Endothelial cell of umbilical vein (primary cell): ENCODE measurements around the gene CASP10. TPM values are rescaled to one million over a fixed set of nuclear protein-coding genes. Genes with fewer than 3 reads are reported as not detected.

Source experiments
- BruUV-seq: library from RNA; stranded (reverse); fragments of 400-500 nt; replicated peaks from 2 replicates; lab custom pipeline; 2021; lab: Mats Ljungman, UMichigan
- CTCF ChIA-PET: fragments of 300-600, 350-600 bp; sonication (Branson Sonifier 250); formaldehyde crosslinking; loops from one replicate; lab custom pipeline; 2021; ENCODE audit warnings: antibody characterized with exemption, inconsistent platforms; lab: Charles Lee
- POLR2A ChIA-PET: fragments of 300-600, 350-600 bp; sonication (Branson Sonifier 250); formaldehyde crosslinking; loops from one replicate; lab custom pipeline; 2021; ENCODE audit warnings: antibody characterized with exemption, inconsistent platforms; lab: Charles Lee
- DNase-seq: peaks from one replicate; pipeline ENCODE4 v3.0.0-alpha.2; 2011; ENCODE audit warnings: low read depth, low spot score
- FAIRE-seq: peaks from 2 replicates; lab custom pipeline; 2011; peaks lifted over from hg19 to GRCh38; lab: Jason Lieb, UNC
- H2AFZ ChIP-seq: 2 replicates; pipeline ENCODE4 v1.6.0; 2012; ENCODE audit warnings: low read depth, low read length, control low read depth, inconsistent platforms
- H3K27ac ChIP-seq: 2 replicates; pipeline ENCODE4 v1.5.1; 2011; ENCODE audit warnings: low read depth, mild to moderate bottlenecking, control low read depth, low read length, moderate library complexity; ENCODE audit not compliant: insufficient read depth
- H3K27me3 ChIP-seq, 2 experiments: 2 replicates each; pipeline versions ENCODE4 v1.6.0 to v1.6.1; 2011; ENCODE audit warnings: low read length in 2 of 2, mixed read lengths in 1 of 2; ENCODE audit not compliant: control insufficient read depth in 2 of 2, insufficient read depth in 2 of 2
- H3K36me3 ChIP-seq, 2 experiments: 2 replicates in 1 of 2; 3 replicates in 1 of 2; pipeline ENCODE4 v1.5.1; 2011; ENCODE audit warnings: low read length in 2 of 2, mild to moderate bottlenecking in 1 of 2, moderate library complexity in 1 of 2; ENCODE audit not compliant: control insufficient read depth in 2 of 2, insufficient read depth in 2 of 2; ENCODE audit errors: extremely low read depth in 1 of 2
- H3K4me1 ChIP-seq: 3 replicates; pipeline ENCODE4 v1.5.1; 2011; ENCODE audit warnings: mild to moderate bottlenecking, low read length; ENCODE audit not compliant: control insufficient read depth, insufficient read depth; ENCODE audit errors: extremely low read depth
- H3K4me2 ChIP-seq: 2 replicates; pipeline ENCODE4 v1.6.1; 2011; ENCODE audit warnings: low read length, control low read depth, mixed read lengths; ENCODE audit not compliant: insufficient read depth
- H3K4me3 ChIP-seq, 3 experiments: fragments of 200-600 bp in 1 of 3; sonication (generic), shearing (Covaris generic) in 1 of 3; replicated peaks in 1 of 3; 2 replicates each; pipeline ENCODE4 v1.5.1; 2011 to 2016; ENCODE audit warnings: control low read depth in 3 of 3, low read length in 3 of 3, mild to moderate bottlenecking in 2 of 3, inconsistent platforms in 1 of 3, low read depth in 1 of 3, moderate library complexity in 1 of 3; ENCODE audit not compliant: insufficient read depth in 1 of 3
- H3K79me2 ChIP-seq: 2 replicates; pipeline ENCODE4 v1.6.0; 2012; ENCODE audit warnings: low read length, inconsistent platforms; ENCODE audit not compliant: control insufficient read depth, insufficient read depth
- H3K9ac ChIP-seq: replicated peaks from 2 replicates; pipeline ENCODE3; 2011; ENCODE audit warnings: low read length, control low read depth; ENCODE audit not compliant: insufficient read depth; ENCODE audit errors: extremely low read depth
- H3K9me1 ChIP-seq: replicated peaks from 3 replicates; pipeline ENCODE4 v1.6.0; 2011; ENCODE audit warnings: mild to moderate bottlenecking, low read length; ENCODE audit not compliant: control insufficient read depth, insufficient read depth; ENCODE audit errors: extremely low read depth
- H3K9me3 ChIP-seq: replicated peaks from 2 replicates; pipeline ENCODE4 v1.5.1; 2012; ENCODE audit warnings: low read length, inconsistent platforms; ENCODE audit not compliant: control insufficient read depth, insufficient read depth
- H4K20me1 ChIP-seq: replicated peaks from 2 replicates; pipeline ENCODE3; 2011; ENCODE audit warnings: mild to moderate bottlenecking, low read length; ENCODE audit not compliant: control insufficient read depth, insufficient read depth; ENCODE audit errors: extremely low read depth
- CTCF ChIP-seq, 2 donors: IDR thresholded peaks; 1 replicate in 1 of 2; 2 replicates in 1 of 2; pipeline ENCODE4 v1.5.1; 2011; ENCODE audit warnings: low read length in 2 of 2, mild to moderate bottlenecking in 2 of 2, moderate library complexity in 2 of 2, control low read depth in 1 of 2, inconsistent platforms in 1 of 2, low read depth in 1 of 2; ENCODE audit not compliant: insufficient read depth in 1 of 2; ENCODE audit errors: extremely low read depth in 1 of 2
- EZH2 ChIP-seq: IDR thresholded peaks from 2 replicates; pipeline ENCODE4 v1.6.1; 2012; ENCODE audit warnings: borderline replicate concordance, low read depth, mild to moderate bottlenecking, moderate library complexity, low read length, inconsistent platforms; ENCODE audit not compliant: severe bottlenecking
- FOS ChIP-seq: IDR thresholded peaks from 2 replicates; pipeline ENCODE4 v1.6.1; 2011; ENCODE audit warnings: mild to moderate bottlenecking, low read length, moderate library complexity, borderline replicate concordance; ENCODE audit not compliant: insufficient read depth
- GATA2 ChIP-seq: IDR thresholded peaks from 2 replicates; pipeline ENCODE4 v1.7.0; 2011; ENCODE audit warnings: low read depth, mild to moderate bottlenecking, moderate library complexity, mixed read lengths, low read length; ENCODE audit not compliant: insufficient read length, insufficient read depth
- JUN ChIP-seq: IDR thresholded peaks from 2 replicates; pipeline ENCODE4 v1.6.1; 2011; ENCODE audit warnings: borderline replicate concordance, low read depth; ENCODE audit not compliant: insufficient read length, insufficient read depth
- MAX ChIP-seq: IDR thresholded peaks from 2 replicates; pipeline ENCODE4 v1.6.1; 2011; ENCODE audit not compliant: insufficient read depth, insufficient read length
- MYC ChIP-seq: IDR thresholded peaks from one replicate; pipeline ENCODE4 v1.6.1; 2011; ENCODE audit warnings: mild to moderate bottlenecking, low read depth, low read length
- POLR2A ChIP-seq: IDR thresholded peaks from 2 replicates; pipeline ENCODE4 v1.6.1; 2012; ENCODE audit warnings: low read depth, mild to moderate bottlenecking, control low read depth, low read length
- POLR2AphosphoS5 ChIP-seq: IDR thresholded peaks from 2 replicates; pipeline ENCODE4 v1.6.1; 2012; ENCODE audit warnings: low read depth, mild to moderate bottlenecking, control low read depth, low read length, moderate library complexity; ENCODE audit not compliant: insufficient read depth
- dilution Hi-C: fragments of 300-500 bp; cut with MboI; formaldehyde crosslinking; loops from one replicate; pipeline ENCODE4 v1.15.0; 2019; ENCODE audit warnings: low sequenced_read_pairs; ENCODE audit not compliant: extremely low pct_ligation_motif_present
- intact Hi-C: fragments of 100-400 bp; cut with micrococcal nuclease; formaldehyde crosslinking; loops from one replicate; pipeline ENCODE4 v1.10.0; 2022
- polyA plus RNA-seq, 4 experiments: library from polyadenylated mRNA; depleted of rRNA in 3 of 4; stranded (reverse) in 3 of 4; unstranded in 1 of 4; fragments of >200 nt; gene quantifications; 2 replicates each; pipeline versions ENCODE4 v1.2.1 to v1.2.3, GENCODE V29; 2011 to 2012; ENCODE audit warnings: missing spikeins in 1 of 4
- total RNA-seq: library from RNA; stranded (reverse); gene quantifications from 2 replicates; pipeline ENCODE4 v1.2.3, GENCODE V29; 2021

CASP10 gene
- total and polyA plus RNA-seq, 2 donors (not counting 3 experiments of a cell fraction or from before 2014, with no cell fraction given), result 16.4 to 37.6 TPM

GRCh38 chr2:201218780-201219179 lies 35.8 kb downstream of the CASP10 start:
- Histone ChIP-seq H3K9me3 (no peaks in the 10 kb centered on the region), H3K36me3 (peaks cover 0 to 9% of the 10 kb centered on the region in 2 experiments), H3K9me1 (no peaks in the 10 kb centered on the region), H3K79me2 (no peaks in the 10 kb centered on the region), H3K27ac (peak overlapping the region; percentile 53), H2AFZ (no peak overlapping the region), H3K4me3 (no peak overlapping the region), H3K9ac (no peak overlapping the region), H3K27me3 (no peaks in the 10 kb centered on the region), H3K4me2 (no peak overlapping the region), H3K4me1 (peaks cover 26% of the 10 kb centered on the region), H4K20me1 (no peaks in the 10 kb centered on the region)
- POLR2A ChIA-PET, result no interaction called here
- intact Hi-C loops (no loop called here), dilution Hi-C loops (no loop called here)
- TF ChIP-seq MAX (no peak), POLR2A (no peak), JUN (peak; percentile 62), GATA2 (no peak)
- no TSS peak for BruUV-seq
- FAIRE-seq (no peak), DNase-seq (peak; percentile 26)
- CTCF ChIA-PET, result interaction anchor here (1.0 to 6.7 kb wide), 3 partner anchors 14 to 41 kb away, joined by 3 to 71 read pairs (median 12); no protein-coding TSS in a partner anchor

- H2AFZ ChIP-seq, result no peak overlapping the region
- H3K4me1 ChIP-seq, result peaks cover 26% of the 10 kb centered on the region
- intact Hi-C loops, result loop anchor here (1.0 kb wide), 2 partner anchors 28 to 36 kb away; partner anchors contain the start of gene CASP10
- CTCF ChIA-PET, result interaction anchor here (1.0 to 6.7 kb wide), 9 partner anchors 9 to 313 kb away, joined by 3 to 71 read pairs (median 7); partner anchors contain the start of gene CASP10
- no peaks in the 10 kb centered on the region for H3K9me1 ChIP-seq
- H3K9me3 ChIP-seq, result no peaks in the 10 kb centered on the region
- H3K79me2 ChIP-seq, result no peaks in the 10 kb centered on the region
- TF ChIP-seq FOS (no peak), JUN (no peak), GATA2 (no peak), CTCF (IDR thresholded peaks at IDR 0.05; ENCODE audit: extremely low read depth in 1 of 2, insufficient read depth in 1 of 2, low read depth in 1 of 2, low read length in 2 of 2) (no peak), MAX (no peak), EZH2 (no peak), POLR2AphosphoS5 (no peak), MYC (no peak), POLR2A (no peak)
- H4K20me1 ChIP-seq, result no peaks in the 10 kb centered on the region
- TSS peak; percentile 29 for BruUV-seq
- DNase-seq, result peak; percentile 20
- no peaks in the 10 kb centered on the region for H3K27me3 ChIP-seq
- H3K9ac ChIP-seq, result no peak overlapping the region
- peak overlapping the region; percentile 27 for H3K4me2 ChIP-seq
- H3K4me3 ChIP-seq, result no peak overlapping the region
- POLR2A ChIA-PET, result interaction anchor here (1.3 kb wide), 1 partner anchor 37 kb away, joined by 4 read pairs; the partner anchor contains the start of gene CASP10
- FAIRE-seq, result no peak
- H3K27ac ChIP-seq, result peak overlapping the region; percentile 53
- dilution Hi-C loops, result no loop called here
- H3K36me3 ChIP-seq, result peaks cover 0 to 9% of the 10 kb centered on the region in 2 experiments
Measured at GRCh38 chr2:201219328-201220096, 36.6 kb downstream of the CASP10 start.
